Measurements from ENCODE around the gene HGS. TPM values are rescaled to one million over a fixed set of nuclear protein-coding genes. Genes with fewer than 3 reads are reported as not detected.

The HGS gene
- total and polyA plus RNA-seq, 2 experiments from 2014 or later, result 59.2 to 128 TPM

DNA sequence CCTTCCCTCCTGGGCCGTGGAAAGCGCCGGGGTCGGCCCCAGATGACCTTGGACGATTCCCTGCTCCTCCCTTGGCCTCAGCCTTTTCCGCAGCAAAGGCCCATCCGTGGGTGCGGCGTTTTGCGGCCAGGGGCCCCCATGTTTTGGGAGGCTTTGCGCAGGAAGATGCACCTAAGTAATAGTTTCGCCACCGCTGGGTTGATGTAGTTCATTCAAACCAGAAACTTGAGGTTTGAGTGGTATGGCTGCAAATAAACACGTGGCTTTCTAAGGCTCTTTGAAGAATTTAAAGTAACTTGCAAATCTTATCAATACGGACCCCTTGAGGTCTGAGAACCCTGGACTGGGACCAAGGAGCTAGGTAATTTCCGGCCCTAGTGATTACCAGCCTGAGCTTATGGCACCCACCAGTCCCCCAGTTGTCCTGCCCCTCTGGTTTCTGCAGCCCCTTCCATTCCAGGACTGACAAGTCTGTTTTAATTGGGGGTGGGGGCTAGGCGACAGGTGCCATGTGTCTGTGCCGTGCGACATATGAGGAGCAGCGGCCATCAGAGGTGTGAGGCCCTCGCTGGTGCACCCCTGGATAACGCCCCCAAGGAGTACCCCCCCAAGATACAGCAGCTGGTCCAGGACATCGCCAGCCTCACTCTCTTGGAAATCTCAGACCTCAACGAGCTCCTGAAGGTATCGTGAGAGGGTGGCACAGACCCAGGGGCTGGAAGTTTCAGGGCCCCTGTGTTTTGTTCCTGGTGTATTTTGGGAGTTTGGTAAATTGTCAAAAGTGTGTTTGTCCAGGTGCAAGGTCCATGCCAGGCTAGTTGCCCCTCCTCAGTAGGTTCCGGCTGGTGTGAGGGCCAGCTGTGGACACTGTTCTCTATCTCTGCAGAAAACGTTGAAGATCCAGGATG, 20.2 kb downstream of the HGS start:
- TF ChIP-seq EZH2 (IDR thresholded peaks at IDR 0.05; ENCODE audit: borderline replicate concordance), result no peak
- TF ChIP-seq EZH2phosphoT487 (IDR thresholded peaks at IDR 0.05; ENCODE audit: low read depth, severe bottlenecking, unreplicated experiment), result no peak
- TF ChIP-seq, protein P1, sequence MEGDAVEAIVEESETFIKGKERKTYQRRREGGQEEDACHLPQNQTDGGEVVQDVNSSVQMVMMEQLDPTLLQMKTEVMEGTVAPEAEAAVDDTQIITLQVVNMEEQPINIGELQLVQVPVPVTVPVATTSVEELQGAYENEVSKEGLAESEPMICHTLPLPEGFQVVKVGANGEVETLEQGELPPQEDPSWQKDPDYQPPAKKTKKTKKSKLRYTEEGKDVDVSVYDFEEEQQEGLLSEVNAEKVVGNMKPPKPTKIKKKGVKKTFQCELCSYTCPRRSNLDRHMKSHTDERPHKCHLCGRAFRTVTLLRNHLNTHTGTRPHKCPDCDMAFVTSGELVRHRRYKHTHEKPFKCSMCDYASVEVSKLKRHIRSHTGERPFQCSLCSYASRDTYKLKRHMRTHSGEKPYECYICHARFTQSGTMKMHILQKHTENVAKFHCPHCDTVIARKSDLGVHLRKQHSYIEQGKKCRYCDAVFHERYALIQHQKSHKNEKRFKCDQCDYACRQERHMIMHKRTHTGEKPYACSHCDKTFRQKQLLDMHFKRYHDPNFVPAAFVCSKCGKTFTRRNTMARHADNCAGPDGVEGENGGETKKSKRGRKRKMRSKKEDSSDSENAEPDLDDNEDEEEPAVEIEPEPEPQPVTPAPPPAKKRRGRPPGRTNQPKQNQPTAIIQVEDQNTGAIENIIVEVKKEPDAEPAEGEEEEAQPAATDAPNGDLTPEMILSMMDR (IDR thresholded peaks at IDR 0.05; ENCODE audit: poor library complexity), result no peak
- no peaks in the 10 kb centered on the region for H3K36me3 ChIP-seq (replicated peaks; ENCODE audit: insufficient read depth, low read depth)
- H3K4me1 ChIP-seq (ENCODE audit: insufficient read depth), result peaks cover 18% of the 10 kb centered on the region
- H3K27ac ChIP-seq, result peak overlapping the region; percentile 84
- peaks cover 13% of the 10 kb centered on the region for H4K20me1 ChIP-seq (ENCODE audit: insufficient read depth, poor library complexity, severe bottlenecking)
- H3K4me3 ChIP-seq, result peak overlapping the region; percentile 88
- DNase-seq (ENCODE audit: low spot score), result no peak
- peak overlapping the region; percentile 82 for H2AFZ ChIP-seq
- no peaks in the 10 kb centered on the region for H3K27me3 ChIP-seq
- no peaks in the 10 kb centered on the region for H3K9me3 ChIP-seq (ENCODE audit: low read depth)
- H3K79me2 ChIP-seq, result peaks cover 62% of the 10 kb centered on the region
- 38% methylated on average over 26 of the region's 27 CpGs for WGBS (ENCODE audit: low lambda C conversion rate, missing lambda C conversion rate)
- peak overlapping the region; percentile 90 for H3K4me2 ChIP-seq
- H3K9me2 ChIP-seq (replicated peaks; ENCODE audit: insufficient read depth), result no peaks in the 10 kb centered on the region

- Histone ChIP-seq H3K9me2 (replicated peaks; ENCODE audit: insufficient read depth) (no peaks in the 10 kb centered on the region), H2AFZ (no peak overlapping the region), H3K79me2 (peaks cover 45% of the 10 kb centered on the region), H3K9me3 (ENCODE audit: low read depth) (no peaks in the 10 kb centered on the region), H3K27me3 (no peaks in the 10 kb centered on the region), H3K27ac (no peak overlapping the region), H3K4me2 (no peak overlapping the region), H4K20me1 (ENCODE audit: insufficient read depth, poor library complexity, severe bottlenecking) (peaks cover 10% of the 10 kb centered on the region), H3K4me1 (ENCODE audit: insufficient read depth) (peaks cover 24% of the 10 kb centered on the region), H3K4me3 (no peak overlapping the region), H3K36me3 (replicated peaks; ENCODE audit: insufficient read depth, low read depth) (no peaks in the 10 kb centered on the region)
- WGBS (ENCODE audit: low lambda C conversion rate, missing lambda C conversion rate), result 98% methylated on average over 30 of the region's 30 CpGs
- no peak for DNase-seq (ENCODE audit: low spot score)
- TF ChIP-seq EZH2 (IDR thresholded peaks at IDR 0.05; ENCODE audit: borderline replicate concordance) (no peak), EZH2phosphoT487 (IDR thresholded peaks at IDR 0.05; ENCODE audit: low read depth, severe bottlenecking, unreplicated experiment) (no peak)
- TF ChIP-seq, protein P1 (IDR thresholded peaks at IDR 0.05; ENCODE audit: poor library complexity), result no peak
Observed at GRCh38 chr17:81705518-81706231, 21.9 kb downstream of the HGS start.

GRCh38 chr17:81706232-81706611, 22.4 kb downstream of the HGS start:
- Histone ChIP-seq H3K4me3 (no peak overlapping the region), H3K27ac (no peak overlapping the region), H3K79me2 (peaks cover 40% of the 10 kb centered on the region), H4K20me1 (ENCODE audit: insufficient read depth, poor library complexity, severe bottlenecking) (peaks cover 6% of the 10 kb centered on the region), H3K9me2 (replicated peaks; ENCODE audit: insufficient read depth) (no peaks in the 10 kb centered on the region), H3K36me3 (replicated peaks; ENCODE audit: insufficient read depth, low read depth) (no peaks in the 10 kb centered on the region), H2AFZ (no peak overlapping the region), H3K4me1 (ENCODE audit: insufficient read depth) (peaks cover 29% of the 10 kb centered on the region), H3K9me3 (ENCODE audit: low read depth) (no peaks in the 10 kb centered on the region), H3K4me2 (no peak overlapping the region), H3K27me3 (no peaks in the 10 kb centered on the region)
- WGBS (ENCODE audit: low lambda C conversion rate, missing lambda C conversion rate), result 97% methylated on average over 17 of the region's 17 CpGs
- TF ChIP-seq, protein P1 (IDR thresholded peaks at IDR 0.05; ENCODE audit: poor library complexity), result no peak
- TF ChIP-seq EZH2phosphoT487 (IDR thresholded peaks at IDR 0.05; ENCODE audit: low read depth, severe bottlenecking, unreplicated experiment), result no peak
- TF ChIP-seq EZH2 (IDR thresholded peaks at IDR 0.05; ENCODE audit: borderline replicate concordance), result no peak
- no peak for DNase-seq (ENCODE audit: low spot score)
